GM12892 (cell line): ENCODE measurements around the gene ZNRF1.

Experiments used
- POLR2A ChIP-seq: IDR thresholded peaks from 2 replicates; pipeline ENCODE4 v1.6.1; 2011; ENCODE audit warnings: low read depth, low read length, control low read depth
- POLR2AphosphoS5 ChIP-seq: IDR thresholded peaks from 2 replicates; pipeline ENCODE4 v1.6.1; 2011; ENCODE audit warnings: low read depth, low read length, control low read depth
- TAF1 ChIP-seq: IDR thresholded peaks from 2 replicates; pipeline ENCODE4 v1.6.1; 2011; ENCODE audit warnings: low read depth, mild to moderate bottlenecking, control low read depth, low read length, borderline replicate concordance

- TF ChIP-seq POLR2A, result no peak
- no peak for TF ChIP-seq TAF1
- no peak for TF ChIP-seq POLR2AphosphoS5
Observed at GRCh38 chr16:75048530-75048929, 49.7 kb downstream of the ZNRF1 start.
